SK-N-SH (cell line): ENCODE data around the gene BCAM. TPM values are rescaled to one million over a fixed set of nuclear protein-coding genes. Genes with fewer than 3 reads are reported as not detected.

ENCODE experiments used
- CTCF ChIA-PET: fragments of 300-600, 350-600 bp; formaldehyde crosslinking; extraction: SDS; loops from one replicate; lab custom pipeline; 2021; lab: Yijun Ruan, JAX
- POLR2A ChIA-PET: fragments of 350-600 bp; sonication (Branson Sonifier 250); formaldehyde crosslinking; extraction: SDS; loops from one replicate; lab custom pipeline; 2020; ENCODE audit warnings: antibody characterized with exemption, inconsistent platforms; lab: Yijun Ruan, JAX
- DNase-seq: peaks from one replicate; pipeline ENCODE4 v3.0.0; 2012
- H2AFZ ChIP-seq: fragments of 200-600 bp; sonication (generic); 2 replicates; pipeline ENCODE4 v1.8.1; 2016; ENCODE audit warnings: antibody characterized with exemption, mild to moderate bottlenecking, low read depth
- H3F3A ChIP-seq: fragments of 200-600 bp; sonication (generic); replicated peaks from 2 replicates; pipeline ENCODE3; 2016; ENCODE audit warnings: antibody characterized with exemption, mild to moderate bottlenecking; ENCODE audit not compliant: insufficient read depth
- H3K27ac ChIP-seq, 2 experiments: fragments of 200-500 bp in 1 of 2; fragments of 200-600 bp in 1 of 2; sonication (Bioruptor generic) in 1 of 2; sonication (generic), shearing (Covaris generic) in 1 of 2; 2 replicates each; pipeline versions ENCODE4 v1.5.1 to v1.6.1; 2014 to 2016; ENCODE audit warnings: low read depth in 2 of 2, inconsistent platforms in 1 of 2, low read length in 1 of 2, mild to moderate bottlenecking in 1 of 2, mixed read lengths in 1 of 2
- H3K27me3 ChIP-seq: fragments of 200-600 bp; sonication (generic), shearing (Covaris generic); 2 replicates; pipeline ENCODE4 v1.6.1; 2016; ENCODE audit warnings: mixed run types; ENCODE audit not compliant: insufficient read depth
- H3K36me3 ChIP-seq, 2 experiments: fragments of 200-500 bp in 1 of 2; fragments of 200-600 bp in 1 of 2; sonication (Bioruptor generic) in 1 of 2; sonication (generic) in 1 of 2; replicated peaks in 1 of 2; 2 replicates each; pipeline versions ENCODE3 to v1.5.1; 2014 to 2016; ENCODE audit warnings: low read length in 1 of 2, mild to moderate bottlenecking in 1 of 2; ENCODE audit not compliant: insufficient read depth in 2 of 2, control insufficient read depth in 1 of 2
- H3K4me1 ChIP-seq, 2 experiments: fragments of 200-500 bp in 1 of 2; fragments of 200-600 bp in 1 of 2; sonication (Bioruptor generic) in 1 of 2; sonication (generic), shearing (Covaris generic) in 1 of 2; 2 replicates each; pipeline versions ENCODE4 v1.5.1 to v1.6.1; 2014 to 2016; ENCODE audit warnings: low read depth in 1 of 2, low read length in 1 of 2, mixed run types in 1 of 2; ENCODE audit not compliant: insufficient read depth in 2 of 2, control insufficient read depth in 1 of 2
- H3K4me2 ChIP-seq: fragments of 200-600 bp; sonication (generic), shearing (Covaris generic); 2 replicates; pipeline ENCODE4 v1.6.1; 2017; ENCODE audit warnings: mixed run types
- H3K4me3 ChIP-seq, 2 experiments: fragments of 200-500 bp in 1 of 2; fragments of 200-600 bp in 1 of 2; sonication (Bioruptor generic) in 1 of 2; sonication (generic), shearing (Covaris generic) in 1 of 2; 2 replicates each; pipeline versions ENCODE4 v1.5.1 to v1.8.1; 2014 to 2016; ENCODE audit warnings: low read depth in 2 of 2, inconsistent platforms in 1 of 2, low read length in 1 of 2, mild to moderate bottlenecking in 1 of 2, mixed read lengths in 1 of 2, moderate library complexity in 1 of 2
- H3K79me2 ChIP-seq: fragments of 200-600 bp; sonication (generic); 2 replicates; pipeline ENCODE4 v1.8.1; 2017; ENCODE audit warnings: mild to moderate bottlenecking; ENCODE audit not compliant: insufficient read depth
- H3K9ac ChIP-seq: fragments of 200-600 bp; sonication (generic); 2 replicates; pipeline ENCODE4 v1.6.1; 2017; ENCODE audit warnings: mixed run types
- H3K9me2 ChIP-seq: fragments of 200-600 bp; sonication (generic); 2 replicates; pipeline ENCODE4 v1.6.1; 2017; ENCODE audit warnings: mixed run types
- H3K9me3 ChIP-seq: fragments of 200-600 bp; sonication (generic); 2 replicates; pipeline ENCODE4 v1.6.1; 2017; ENCODE audit warnings: mixed run types, mild to moderate bottlenecking, moderate library complexity
- H4K20me1 ChIP-seq: fragments of 200-600 bp; sonication (generic); 2 replicates; pipeline ENCODE4 v1.6.1; 2017; ENCODE audit warnings: mild to moderate bottlenecking, mixed run types; ENCODE audit not compliant: insufficient read depth
- CHD2 ChIP-seq: fragments of 150-350 bp; IDR thresholded peaks from 2 replicates; pipeline ENCODE4 v1.6.1; 2018; ENCODE audit warnings: low read length; ENCODE audit not compliant: partially characterized antibody
- ELF1 ChIP-seq: IDR thresholded peaks from 2 replicates; pipeline ENCODE4 v1.4.0; 2012
- EP300 ChIP-seq, 2 experiments: IDR thresholded peaks; 2 replicates each; pipeline versions ENCODE4 v1.4.0 to v1.6.1; 2012; ENCODE audit warnings: borderline replicate concordance in 1 of 2, low read depth in 1 of 2, low read length in 1 of 2
- FOSL2 ChIP-seq: IDR thresholded peaks from 2 replicates; pipeline ENCODE4 v1.4.0; 2012; ENCODE audit warnings: low read depth, mild to moderate bottlenecking, moderate library complexity, borderline replicate concordance
- FOXJ3 ChIP-seq: sonication (generic); formaldehyde crosslinking; IDR thresholded peaks from 2 replicates; pipeline ENCODE4 v1.5.1; 2020; ENCODE audit warnings: mild to moderate bottlenecking, missing genetic modification reagents
- GABPA ChIP-seq: IDR thresholded peaks from 2 replicates; pipeline ENCODE4 v1.4.0; 2012; ENCODE audit warnings: low read depth, mild to moderate bottlenecking
- GATA2 ChIP-seq: sonication (generic); formaldehyde crosslinking; IDR thresholded peaks from 2 replicates; pipeline ENCODE4 v1.5.0; 2020; ENCODE audit warnings: mild to moderate bottlenecking, missing genetic modification reagents
- MXI1 ChIP-seq: IDR thresholded peaks from 2 replicates; pipeline ENCODE4 v1.6.1; 2012; ENCODE audit warnings: mild to moderate bottlenecking, low read depth, low read length, improper control_type of control experiment
- REST ChIP-seq: IDR thresholded peaks from 2 replicates; pipeline ENCODE4 v1.6.1; 2012; ENCODE audit warnings: mild to moderate bottlenecking, low read depth, low read length, moderate library complexity
- RXRA ChIP-seq: IDR thresholded peaks from 2 replicates; pipeline ENCODE4 v1.4.0; 2012; ENCODE audit warnings: low read depth, mild to moderate bottlenecking, borderline replicate concordance
- SIN3A ChIP-seq: IDR thresholded peaks from 2 replicates; pipeline ENCODE4 v1.6.1; 2012; ENCODE audit warnings: low read depth, mild to moderate bottlenecking, low read length, moderate library complexity, borderline replicate concordance
- TAF1 ChIP-seq: IDR thresholded peaks from 2 replicates; pipeline ENCODE4 v1.6.1; 2012; ENCODE audit warnings: low read depth, mild to moderate bottlenecking, low read length, moderate library complexity, borderline replicate concordance
- WGBS: methylation state at CpG from one replicate; pipeline ENCODE4 v1.1.6; 2017; ENCODE audit warnings: low lambda C conversion rate; 5-methylcytosine and 5-hydroxymethylcytosine counted together
- polyA plus RNA-seq, 3 experiments: library from polyadenylated mRNA; depleted of rRNA; stranded (reverse); fragments of >200 nt; gene quantifications; 2 replicates each; pipeline ENCODE4 v1.2.3, GENCODE V29; 2012

BCAM gene
- polyA plus RNA-seq, 1 of the 3 experiments (the other 2 are of a cell fraction), result 34.0 TPM

GRCh38 chr19:44848036-44848811, 39.3 kb downstream of the BCAM start:
- peaks cover 71% of the 10 kb centered on the region for H3K79me2 ChIP-seq
- peak overlapping the region; percentile 53 to 92 for H3K27ac ChIP-seq
- H3K9me2 ChIP-seq, result no peaks in the 10 kb centered on the region
- peak overlapping the region; percentile 71 to 98 for H3K4me3 ChIP-seq
- peak overlapping the region; percentile 92 for H3K4me2 ChIP-seq
- H3K9me3 ChIP-seq, result no peaks in the 10 kb centered on the region
- peak; percentile 41 for DNase-seq
- H3K36me3 ChIP-seq, result no peaks in the 10 kb centered on the region
- H3K4me1 ChIP-seq, result peaks cover 19 to 21% of the 10 kb centered on the region in 2 experiments; a peak in 3 of 4 replicates
- peaks cover 47% of the 10 kb centered on the region for H4K20me1 ChIP-seq
- H2AFZ ChIP-seq, result 0 out of 2 replicates have a peak overlapping the region, but pooled peaks have one; percentile 5
- POLR2A ChIA-PET, result interaction anchor here (1.2 kb wide), 1 partner anchor 42 kb away, joined by 4 read pairs; no protein-coding TSS in a partner anchor
- peak overlapping the region; percentile 99 for H3K9ac ChIP-seq
- CTCF ChIA-PET, result interaction anchor here (1.1 to 3.0 kb wide), 8 partner anchors 10 to 278 kb away, joined by 3 to 11 read pairs (median 4); no protein-coding TSS in a partner anchor
- no peaks in the 10 kb centered on the region for H3K27me3 ChIP-seq
- whole genome bisulfite sequencing, result 11% methylated on average over 8 of the region's 19 CpGs
- peaks cover 18% of the 10 kb centered on the region for H3F3A ChIP-seq
- no peak for TF ChIP-seq SIN3A
- 0 out of 2 replicates have a peak, but pooled peaks have one; percentile 30 for TF ChIP-seq MXI1
- TF ChIP-seq, all 33 proteins: peak for 1

GRCh38 chr19:44848812-44849447, 40.0 kb downstream of the BCAM start:
- CTCF ChIA-PET, result interaction anchor here (1.1 to 3.0 kb wide), 6 partner anchors 9 to 278 kb away, joined by 3 to 11 read pairs (median 4); no protein-coding TSS in a partner anchor
- H3K27ac ChIP-seq, result peak overlapping the region; percentile 53 to 92

GRCh38 chr19:44850641-44851109, 41.8 kb downstream of the BCAM start:
- Histone ChIP-seq H2AFZ (no peak overlapping the region), H3K27ac (no peak overlapping the region), H3K4me3 (no peak overlapping the region), H3K4me2 (no peak overlapping the region), H3K79me2 (peaks cover 93% of the 10 kb centered on the region), H3K27me3 (no peaks in the 10 kb centered on the region), H3F3A (peaks cover 11% of the 10 kb centered on the region), H3K9me3 (no peaks in the 10 kb centered on the region), H3K4me1 (peaks cover 15 to 19% of the 10 kb centered on the region in 2 experiments; a peak in 3 of 4 replicates), H4K20me1 (peaks cover 66% of the 10 kb centered on the region), H3K36me3 (peaks cover 0 to 3% of the 10 kb centered on the region in 2 experiments), H3K9me2 (no peaks in the 10 kb centered on the region), H3K9ac (no peak overlapping the region)
- CTCF ChIA-PET, result interaction anchor here (1.4 to 1.5 kb wide), 2 partner anchors 52 to 127 kb away, joined by 4 to 7 read pairs; no protein-coding TSS in a partner anchor
- 77% methylated on average over 4 of the region's 8 CpGs for WGBS
- DNase-seq, result no peak
- POLR2A ChIA-PET, result no interaction called here
- no peak for TF ChIP-seq FOSL2
- no peak for TF ChIP-seq CHD2
- no peak for TF ChIP-seq GATA2 (CRISPR knock-in tag)
- no peak for TF ChIP-seq TAF1
- no peak for TF ChIP-seq RXRA
- TF ChIP-seq GABPA, result no peak
- no peak for TF ChIP-seq EP300 (IDR thresholded peaks at IDR 0.05; ENCODE audit: borderline replicate concordance in 1 of 2, low read depth in 1 of 2, low read length in 1 of 2)
- no peak for TF ChIP-seq FOXJ3 (CRISPR knock-in tag)
- no peak for TF ChIP-seq REST

More at GRCh38 chr19:44848812-44849447, 40.0 kb downstream of the BCAM start:
- Histone ChIP-seq H3K9ac (peak overlapping the region; percentile 99), H3K9me2 (no peaks in the 10 kb centered on the region), H3K4me2 (peak overlapping the region; percentile 92), H3F3A (peaks cover 18% of the 10 kb centered on the region), H3K9me3 (no peaks in the 10 kb centered on the region), H3K4me1 (peaks cover 19 to 21% of the 10 kb centered on the region in 2 experiments; a peak in 3 of 4 replicates), H4K20me1 (peaks cover 54% of the 10 kb centered on the region), H2AFZ (no peak overlapping the region), H3K4me3 (peak overlapping the region; percentile 71 to 98), H3K27me3 (no peaks in the 10 kb centered on the region), H3K36me3 (no peaks in the 10 kb centered on the region), H3K79me2 (peaks cover 78% of the 10 kb centered on the region)
- WGBS, result 41% methylated on average over 18 of the region's 18 CpGs
- DNase-seq, result peak; percentile 47
- peak; percentile 34 for TF ChIP-seq CHD2
- no peak for TF ChIP-seq ELF1
- POLR2A ChIA-PET, result interaction anchor here (1.2 kb wide), 1 partner anchor 41 kb away, joined by 4 read pairs; no protein-coding TSS in a partner anchor
